GM12892 (cell line): ENCODE measurements around the gene ZNF44.

Experiments
- DNase-seq: peaks from one replicate; pipeline ENCODE4 v3.0.0; 2011; ENCODE audit not compliant: insufficient read length
- FAIRE-seq: peaks from 2 replicates; lab custom pipeline; 2011; peaks lifted over from hg19 to GRCh38; lab: Jason Lieb, UNC
- POLR2A ChIP-seq: IDR thresholded peaks from 2 replicates; pipeline ENCODE4 v1.6.1; 2011; ENCODE audit warnings: low read depth, low read length, control low read depth
- POLR2AphosphoS5 ChIP-seq: IDR thresholded peaks from 2 replicates; pipeline ENCODE4 v1.6.1; 2011; ENCODE audit warnings: low read depth, low read length, control low read depth
- TAF1 ChIP-seq: IDR thresholded peaks from 2 replicates; pipeline ENCODE4 v1.6.1; 2011; ENCODE audit warnings: low read depth, mild to moderate bottlenecking, control low read depth, low read length, borderline replicate concordance

The ZNF44 gene

GRCh38 chr19:12284631-12285030 lies 10.1 kb downstream of the ZNF44 start:
- FAIRE-seq, result no peak
- no peak for TF ChIP-seq POLR2A
- TF ChIP-seq POLR2AphosphoS5, result no peak
- no peak for TF ChIP-seq TAF1
- DNase-seq, result no peak

DNA sequence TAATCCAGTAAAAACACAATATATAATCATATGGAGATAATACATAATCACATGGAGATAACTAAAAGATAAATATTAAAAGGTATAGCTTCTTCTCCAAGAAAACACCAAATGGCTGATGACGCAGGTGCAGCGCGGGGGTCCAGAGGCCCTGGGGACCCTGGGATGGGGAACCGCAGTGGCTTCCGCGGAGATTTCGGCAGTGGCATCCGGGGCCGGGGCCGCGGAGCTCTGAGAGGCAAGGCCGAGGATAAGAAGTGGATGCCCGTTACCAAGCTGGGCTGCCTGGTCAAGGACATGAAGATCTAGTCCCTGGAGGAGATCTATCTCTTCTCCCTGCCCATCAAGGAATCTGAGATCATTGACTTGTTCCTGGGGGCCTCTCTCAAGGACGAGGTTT lies 10.5 kb downstream of the ZNF44 start:
- no peak for TF ChIP-seq POLR2A
- TF ChIP-seq TAF1, result no peak
- TF ChIP-seq POLR2AphosphoS5, result no peak
- DNase-seq (no peak), FAIRE-seq (no peak)

DNA sequence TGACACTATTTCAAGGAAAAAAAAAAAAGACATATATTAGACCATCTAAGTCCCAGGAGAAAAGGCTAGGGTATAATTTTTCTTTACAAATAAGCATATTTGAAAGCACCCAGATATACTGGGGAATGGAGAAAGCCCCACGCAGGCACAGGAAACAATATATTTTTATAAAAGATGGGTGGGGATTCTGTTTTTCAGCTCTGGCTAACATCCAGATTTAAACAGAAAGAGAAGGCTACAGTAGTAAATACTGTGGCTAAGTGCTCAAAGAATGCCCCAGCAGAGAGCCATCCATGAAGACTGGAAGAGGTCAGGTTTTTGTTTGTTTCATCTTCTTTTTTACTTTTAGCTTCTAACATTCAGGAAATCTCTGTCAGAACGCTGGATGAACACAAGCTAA lies 16.0 kb downstream of the ZNF44 start:
- FAIRE-seq, result no peak
- DNase-seq, result no peak
- TF ChIP-seq TAF1, result no peak
- TF ChIP-seq POLR2AphosphoS5, result no peak
- TF ChIP-seq POLR2A, result no peak

- no peak for DNase-seq
Measured at GRCh38 chr19:12272980-12273901, 21.4 kb downstream of the ZNF44 start.

DNA sequence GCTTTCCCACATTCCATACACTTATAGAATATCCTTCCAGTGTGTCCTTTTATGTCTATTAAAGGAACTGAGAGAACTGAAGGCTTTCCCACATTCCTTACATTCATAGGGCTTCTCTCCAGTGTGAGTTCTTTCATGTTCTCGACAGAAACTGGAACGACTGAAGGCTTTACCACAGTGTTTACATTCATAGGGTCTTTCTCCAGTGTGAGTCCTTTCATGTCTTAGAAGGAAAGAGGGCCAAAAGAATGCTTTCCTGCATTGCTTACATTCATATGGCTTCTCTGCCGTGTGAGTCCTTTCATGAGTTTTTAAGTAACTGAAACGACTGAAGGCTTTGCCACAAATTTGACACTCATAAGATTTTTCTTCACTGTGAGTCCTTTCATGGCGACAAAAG lies 22.3 kb downstream of the ZNF44 start:
- no peak for FAIRE-seq
- DNase-seq, result no peak
- TF ChIP-seq POLR2A (no peak), POLR2AphosphoS5 (no peak), TAF1 (no peak)

More at GRCh38 chr19:12272980-12273901, 21.4 kb downstream of the ZNF44 start:
- TF ChIP-seq TAF1 (no peak), POLR2A (no peak), POLR2AphosphoS5 (no peak)
- peak; percentile 33 for FAIRE-seq

DNA sequence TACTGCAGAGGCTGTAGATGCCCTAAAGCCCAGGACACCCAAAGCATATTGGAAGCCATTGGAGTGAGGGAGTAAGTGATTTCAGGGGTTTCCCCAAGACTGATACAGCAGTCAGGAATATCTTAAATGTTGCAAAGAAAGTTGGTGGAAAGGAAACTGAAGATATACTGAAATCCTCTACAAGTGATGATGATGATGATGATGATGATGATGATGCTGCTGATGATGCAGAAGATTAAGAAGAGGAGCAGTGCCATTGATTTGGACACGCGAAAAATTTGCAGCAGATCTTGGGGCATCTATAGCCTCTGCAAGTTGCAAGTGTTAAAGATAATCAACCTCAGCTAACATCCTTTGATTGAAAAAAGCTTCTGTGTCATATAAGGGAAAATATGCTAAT lies 23.8 kb downstream of the ZNF44 start:
- FAIRE-seq (no peak), DNase-seq (no peak)
- TF ChIP-seq TAF1 (no peak), POLR2A (no peak), POLR2AphosphoS5 (no peak)

DNA sequence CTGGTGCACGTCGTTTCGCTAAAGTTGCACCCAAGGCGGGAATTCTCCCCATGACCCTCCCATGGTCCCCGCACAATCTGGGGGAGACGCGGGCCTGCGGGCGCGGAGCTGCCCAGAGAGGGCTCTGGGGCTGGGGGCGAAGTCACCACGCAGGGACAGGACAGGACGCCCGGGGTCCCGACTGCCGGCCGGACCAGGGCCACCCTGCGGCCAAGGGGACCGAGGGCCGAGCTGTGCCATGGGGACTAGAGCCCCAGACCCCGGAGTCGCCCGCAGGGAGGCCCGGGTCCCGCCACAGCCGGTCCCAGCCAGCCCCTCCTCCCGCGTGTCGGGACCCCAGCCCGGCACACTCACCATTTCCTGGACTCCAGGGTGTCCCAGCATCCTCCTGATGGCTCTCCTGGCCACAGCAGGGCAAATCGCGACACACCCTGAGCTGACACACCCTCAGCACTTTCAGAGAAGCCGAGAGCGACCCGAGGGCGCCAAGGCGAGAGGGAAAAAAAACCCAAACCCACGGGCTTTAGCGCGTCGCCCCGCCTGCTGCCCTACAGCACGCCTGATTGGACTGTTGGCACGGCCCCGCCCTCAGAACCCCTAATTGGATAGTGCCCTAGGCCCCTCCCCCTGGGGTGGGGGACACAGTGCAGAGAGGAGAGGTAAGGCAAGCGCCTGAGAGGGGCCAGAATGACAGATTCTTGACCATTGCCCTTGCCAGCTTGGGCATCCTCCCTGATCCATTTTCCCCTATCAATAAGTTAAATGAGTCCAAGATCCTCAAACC lies 28.6 kb downstream of the ZNF44 start:
- no peak for FAIRE-seq
- DNase-seq, result no peak
- TF ChIP-seq POLR2AphosphoS5 (no peak), TAF1 (no peak), POLR2A (no peak)

GRCh38 chr19:12261554-12261953 lies 33.1 kb downstream of the ZNF44 start:
- DNase-seq (no peak), FAIRE-seq (no peak)
- TF ChIP-seq POLR2A (no peak), POLR2AphosphoS5 (no peak), TAF1 (no peak)

- no peak for FAIRE-seq
Measured at GRCh38 chr19:12260861-12261260, 33.8 kb downstream of the ZNF44 start.

GRCh38 chr19:12260236-12260635 lies 34.4 kb downstream of the ZNF44 start:
- DNase-seq (no peak), FAIRE-seq (no peak)
- TF ChIP-seq POLR2AphosphoS5 (no peak), POLR2A (no peak), TAF1 (no peak)

More at GRCh38 chr19:12260861-12261260, 33.8 kb downstream of the ZNF44 start:
- TF ChIP-seq TAF1 (no peak), POLR2AphosphoS5 (no peak), POLR2A (no peak)
- DNase-seq, result no peak

DNA sequence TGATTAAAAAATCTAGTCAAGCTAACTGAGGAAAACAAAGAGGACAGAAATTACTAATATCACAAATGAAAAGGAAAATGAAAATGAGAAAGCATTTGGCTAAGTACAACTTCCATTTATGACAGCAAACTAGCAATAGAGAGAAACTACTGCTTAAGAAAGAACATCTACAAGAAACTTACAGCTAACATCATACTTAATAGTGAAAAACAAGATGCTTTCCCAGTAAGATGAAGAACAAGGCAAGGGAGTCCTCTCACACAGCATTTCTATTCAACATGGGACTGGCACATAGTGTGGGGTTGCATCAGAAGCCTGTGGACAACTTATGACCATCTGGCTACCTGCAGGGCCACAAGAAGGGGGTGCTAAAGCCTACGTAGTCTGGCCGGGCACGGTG lies 39.3 kb downstream of the ZNF44 start:
- DNase-seq, result no peak
- TF ChIP-seq TAF1 (no peak), POLR2AphosphoS5 (no peak), POLR2A (no peak)
- no peak for FAIRE-seq
